HCT116 (cell line): ENCODE measurements around the gene CCSER1. TPM values are rescaled to one million over a fixed set of nuclear protein-coding genes. Genes with fewer than 3 reads are reported as not detected.

Experiments
- ATAC-seq: fragments of 200-7000 bp; cut with Tn5 transposase; 2 replicates; pipeline ENCODE4 v1.9.1; 2020; ENCODE audit warnings: mild to moderate bottlenecking, moderate library complexity
- BruUV-seq: library from RNA; stranded (reverse); fragments of 400-500 nt; replicated peaks from 2 replicates; lab custom pipeline; 2021; lab: Mats Ljungman, UMichigan
- CTCF ChIA-PET: fragments of 300-600 bp; sonication (Branson Sonifier 250); formaldehyde crosslinking; loops from one replicate; lab custom pipeline; 2021; ENCODE audit warnings: antibody characterized with exemption; lab: Charles Lee
- POLR2A ChIA-PET: fragments of 300-600, 350-600 bp; sonication (Branson Sonifier 250); formaldehyde crosslinking; loops from one replicate; lab custom pipeline; 2021; ENCODE audit warnings: antibody characterized with exemption; lab: Charles Lee
- RAD21 ChIA-PET, 2 experiments: fragments of 300-600 bp; sonication (Branson Sonifier 250); formaldehyde crosslinking; loops; one replicate each; lab custom pipeline; 2023; ENCODE audit warnings: low total read pairs in 2 of 2; ENCODE audit not compliant: uncharacterized antibody in 2 of 2, unreplicated experiment in 2 of 2, low non-redundant PET in 1 of 2; lab: Charles Lee
- DNase-seq: peaks from one replicate; pipeline ENCODE4 v3.0.0-alpha.2; 2010; ENCODE audit warnings: low read depth, low spot score
- H2AFZ ChIP-seq: fragments of 200-600 bp; shearing (Covaris generic), sonication (generic); 2 replicates; pipeline ENCODE4 v1.6.1; 2017; ENCODE audit warnings: low read depth, mixed run types, mixed read lengths, antibody characterized with exemption, low read length; ENCODE audit not compliant: poor library complexity, severe bottlenecking
- H3K27ac ChIP-seq: 2 replicates; pipeline ENCODE4 v1.5.1; 2012; ENCODE audit warnings: low read depth, low read length
- H3K27me3 ChIP-seq: fragments of 200-600 bp; sonication (generic); 2 replicates; pipeline ENCODE4 v1.6.1; 2016; ENCODE audit warnings: mixed run types, low read length, mixed read lengths; ENCODE audit not compliant: insufficient read depth
- H3K36me3 ChIP-seq, 2 experiments: fragments of 200-500 bp in 1 of 2; fragments of 200-600 bp in 1 of 2; sonication (Bioruptor generic) in 1 of 2; sonication (generic) in 1 of 2; 2 replicates each; pipeline versions ENCODE4 v1.5.1 to v1.6.1; 2014 to 2016; ENCODE audit warnings: low read length in 2 of 2, inconsistent platforms in 1 of 2, mixed read lengths in 1 of 2, mixed run types in 1 of 2; ENCODE audit not compliant: insufficient read depth in 2 of 2, control insufficient read depth in 1 of 2
- H3K4me1 ChIP-seq, 2 experiments: fragments of 200-600 bp in 1 of 2; sonication (generic) in 1 of 2; 2 replicates each; pipeline versions ENCODE4 v1.5.1 to v1.6.1; 2012 to 2017; ENCODE audit warnings: low read length in 2 of 2, inconsistent platforms in 1 of 2, mild to moderate bottlenecking in 1 of 2, mixed read lengths in 1 of 2, mixed run types in 1 of 2, moderate library complexity in 1 of 2; ENCODE audit not compliant: insufficient read depth in 2 of 2, control insufficient read depth in 1 of 2
- H3K4me2 ChIP-seq: fragments of 200-600 bp; sonication (generic); 2 replicates; pipeline ENCODE4 v1.6.1; 2017; ENCODE audit warnings: mixed run types, low read length, mixed read lengths
- H3K4me3 ChIP-seq, 2 experiments: fragments of 200-600 bp in 1 of 2; sonication (generic) in 1 of 2; replicated peaks in 1 of 2; 2 replicates each; pipeline ENCODE4 v1.5.1; 2011 to 2016; ENCODE audit warnings: low read length in 2 of 2, control low read depth in 1 of 2, low read depth in 1 of 2, mild to moderate bottlenecking in 1 of 2, mixed read lengths in 1 of 2, mixed run types in 1 of 2
- H3K79me2 ChIP-seq: fragments of 200-600 bp; sonication (generic); 2 replicates; pipeline ENCODE4 v1.6.1; 2017; ENCODE audit warnings: mild to moderate bottlenecking, mixed run types, low read length, moderate library complexity, mixed read lengths; ENCODE audit not compliant: insufficient read depth
- H3K9ac ChIP-seq: fragments of 200-600 bp; sonication (generic); 2 replicates; pipeline ENCODE4 v1.6.1; 2016; ENCODE audit warnings: low read length, mixed read lengths
- H3K9me2 ChIP-seq: fragments of 200-600 bp; sonication (generic), shearing (Covaris generic); 2 replicates; pipeline ENCODE4 v1.6.1; 2017; ENCODE audit warnings: mixed run types, mild to moderate bottlenecking, moderate library complexity; ENCODE audit not compliant: insufficient read depth
- H3K9me3 ChIP-seq, 2 experiments: fragments of 200-500 bp in 1 of 2; fragments of 200-600 bp in 1 of 2; sonication (Bioruptor generic) in 1 of 2; sonication (generic) in 1 of 2; 2 replicates each; pipeline ENCODE4 v1.6.1; 2014 to 2017; ENCODE audit warnings: low read length in 2 of 2, mixed read lengths in 2 of 2, inconsistent platforms in 1 of 2, low read depth in 1 of 2, mild to moderate bottlenecking in 1 of 2, mixed run types in 1 of 2, moderate library complexity in 1 of 2; ENCODE audit not compliant: control insufficient read depth in 1 of 2, insufficient read depth in 1 of 2
- H4K20me1 ChIP-seq: fragments of 200-600 bp; sonication (generic), shearing (Covaris generic); 2 replicates; pipeline ENCODE4 v1.6.1; 2017; ENCODE audit warnings: mixed run types, mild to moderate bottlenecking, moderate library complexity; ENCODE audit not compliant: insufficient read depth
- ELF1 ChIP-seq: IDR thresholded peaks from 2 replicates; pipeline ENCODE4 v1.6.1; 2012; ENCODE audit warnings: low read depth, borderline replicate concordance
- SIN3A ChIP-seq: IDR thresholded peaks from 2 replicates; pipeline ENCODE4 v1.6.1; 2012; ENCODE audit warnings: low read depth
- SP1 ChIP-seq: IDR thresholded peaks from 2 replicates; pipeline ENCODE4 v1.6.1; 2012; ENCODE audit warnings: low read depth
- ZNF274 ChIP-seq: fragments of 200-500 bp; sonication (Bioruptor generic); IDR thresholded peaks from 2 replicates; pipeline ENCODE4 v1.6.1; 2014; ENCODE audit warnings: mild to moderate bottlenecking, low read depth, low read length, inconsistent platforms
- intact Hi-C: fragments of 100-400 bp; cut with micrococcal nuclease; formaldehyde crosslinking; loops from 2 replicates; pipeline ENCODE4 v1.10.0; 2022
- total RNA-seq: library from RNA; stranded (reverse); gene quantifications from one replicate; pipeline ENCODE4 v1.2.1, GENCODE V29; 2021; ENCODE audit not compliant: unreplicated experiment
- TF ChIP-seq, protein P1 (sequence below): IDR thresholded peaks from 2 replicates; pipeline ENCODE4 v1.6.1; 2012; ENCODE audit warnings: low read depth
- TF ChIP-seq, protein P2 (sequence below): IDR thresholded peaks from 2 replicates; pipeline ENCODE4 v1.6.1; 2011; ENCODE audit warnings: mild to moderate bottlenecking, low read length, moderate library complexity; ENCODE audit not compliant: insufficient replicate concordance; ENCODE audit errors: extremely low read depth

CCSER1 gene
- total RNA-seq, 1 experiment from 2014 or later, result 6.7 TPM

DNA sequence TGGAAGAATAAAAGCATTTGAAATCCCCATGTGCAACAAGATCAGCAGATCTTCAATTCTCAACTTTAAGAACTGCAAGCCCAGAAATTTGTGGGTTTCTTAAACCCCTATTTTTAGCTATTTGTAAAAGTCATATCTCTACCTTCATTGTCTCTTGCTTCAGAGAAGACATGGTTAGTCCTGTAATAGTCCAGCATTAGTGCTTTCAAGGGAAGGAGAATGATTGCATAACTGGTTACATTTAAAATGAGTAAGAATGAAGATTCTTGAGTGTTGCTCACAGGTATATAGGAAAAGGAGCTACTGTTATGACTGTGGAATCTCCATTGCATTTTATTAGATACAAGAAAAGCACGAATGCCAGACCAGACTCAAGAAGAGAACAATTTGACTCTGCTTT is 84.0 kb downstream of the CCSER1 start:
- Histone ChIP-seq H4K20me1 (no peaks in the 10 kb centered on the region), H3K9me3 (no peaks in the 10 kb centered on the region), H3K36me3 (no peaks in the 10 kb centered on the region), H3K27me3 (no peaks in the 10 kb centered on the region), H3K4me3 (no peak overlapping the region), H3K27ac (no peak overlapping the region), H3K9me2 (no peaks in the 10 kb centered on the region), H2AFZ (no peak overlapping the region), H3K79me2 (no peaks in the 10 kb centered on the region), H3K4me1 (peaks cover 0 to 6% of the 10 kb centered on the region in 2 experiments; a peak in 2 of 4 replicates), H3K9ac (no peak overlapping the region), H3K4me2 (no peak overlapping the region)
- POLR2A ChIA-PET, result no interaction called here
- ATAC-seq, result no peak
- BruUV-seq, result no TSS peak
- CTCF ChIA-PET, result no interaction called here
- RAD21 ChIA-PET, result no interaction called here
- TF ChIP-seq ELF1 (no peak), SIN3A (no peak), SP1 (no peak), ZNF274 (no peak)
- TF ChIP-seq, protein P1, sequence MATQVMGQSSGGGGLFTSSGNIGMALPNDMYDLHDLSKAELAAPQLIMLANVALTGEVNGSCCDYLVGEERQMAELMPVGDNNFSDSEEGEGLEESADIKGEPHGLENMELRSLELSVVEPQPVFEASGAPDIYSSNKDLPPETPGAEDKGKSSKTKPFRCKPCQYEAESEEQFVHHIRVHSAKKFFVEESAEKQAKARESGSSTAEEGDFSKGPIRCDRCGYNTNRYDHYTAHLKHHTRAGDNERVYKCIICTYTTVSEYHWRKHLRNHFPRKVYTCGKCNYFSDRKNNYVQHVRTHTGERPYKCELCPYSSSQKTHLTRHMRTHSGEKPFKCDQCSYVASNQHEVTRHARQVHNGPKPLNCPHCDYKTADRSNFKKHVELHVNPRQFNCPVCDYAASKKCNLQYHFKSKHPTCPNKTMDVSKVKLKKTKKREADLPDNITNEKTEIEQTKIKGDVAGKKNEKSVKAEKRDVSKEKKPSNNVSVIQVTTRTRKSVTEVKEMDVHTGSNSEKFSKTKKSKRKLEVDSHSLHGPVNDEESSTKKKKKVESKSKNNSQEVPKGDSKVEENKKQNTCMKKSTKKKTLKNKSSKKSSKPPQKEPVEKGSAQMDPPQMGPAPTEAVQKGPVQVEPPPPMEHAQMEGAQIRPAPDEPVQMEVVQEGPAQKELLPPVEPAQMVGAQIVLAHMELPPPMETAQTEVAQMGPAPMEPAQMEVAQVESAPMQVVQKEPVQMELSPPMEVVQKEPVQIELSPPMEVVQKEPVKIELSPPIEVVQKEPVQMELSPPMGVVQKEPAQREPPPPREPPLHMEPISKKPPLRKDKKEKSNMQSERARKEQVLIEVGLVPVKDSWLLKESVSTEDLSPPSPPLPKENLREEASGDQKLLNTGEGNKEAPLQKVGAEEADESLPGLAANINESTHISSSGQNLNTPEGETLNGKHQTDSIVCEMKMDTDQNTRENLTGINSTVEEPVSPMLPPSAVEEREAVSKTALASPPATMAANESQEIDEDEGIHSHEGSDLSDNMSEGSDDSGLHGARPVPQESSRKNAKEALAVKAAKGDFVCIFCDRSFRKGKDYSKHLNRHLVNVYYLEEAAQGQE, result no peak
- TF ChIP-seq, protein P2, sequence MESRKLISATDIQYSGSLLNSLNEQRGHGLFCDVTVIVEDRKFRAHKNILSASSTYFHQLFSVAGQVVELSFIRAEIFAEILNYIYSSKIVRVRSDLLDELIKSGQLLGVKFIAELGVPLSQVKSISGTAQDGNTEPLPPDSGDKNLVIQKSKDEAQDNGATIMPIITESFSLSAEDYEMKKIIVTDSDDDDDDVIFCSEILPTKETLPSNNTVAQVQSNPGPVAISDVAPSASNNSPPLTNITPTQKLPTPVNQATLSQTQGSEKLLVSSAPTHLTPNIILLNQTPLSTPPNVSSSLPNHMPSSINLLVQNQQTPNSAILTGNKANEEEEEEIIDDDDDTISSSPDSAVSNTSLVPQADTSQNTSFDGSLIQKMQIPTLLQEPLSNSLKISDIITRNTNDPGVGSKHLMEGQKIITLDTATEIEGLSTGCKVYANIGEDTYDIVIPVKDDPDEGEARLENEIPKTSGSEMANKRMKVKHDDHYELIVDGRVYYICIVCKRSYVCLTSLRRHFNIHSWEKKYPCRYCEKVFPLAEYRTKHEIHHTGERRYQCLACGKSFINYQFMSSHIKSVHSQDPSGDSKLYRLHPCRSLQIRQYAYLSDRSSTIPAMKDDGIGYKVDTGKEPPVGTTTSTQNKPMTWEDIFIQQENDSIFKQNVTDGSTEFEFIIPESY, result no peak
- intact Hi-C loops, result no loop called here
- no peak for DNase-seq
